HG02981 (cell line): ENCODE data around the gene WWP2.
"Not testable (repeated sequence)": the region's sequence is repeated elsewhere in the genome, so short reads cannot be mapped to it uniquely, and the experiment has no call there.

ENCODE experiments used
- ATAC-seq: cut with Tn5 transposase; IDR thresholded peaks from one replicate; pipeline ENCODE4 v1.9.1; 2021; ENCODE audit warnings: mild to moderate bottlenecking, moderate library complexity; ENCODE audit not compliant: unreplicated experiment

The WWP2 gene

DNA sequence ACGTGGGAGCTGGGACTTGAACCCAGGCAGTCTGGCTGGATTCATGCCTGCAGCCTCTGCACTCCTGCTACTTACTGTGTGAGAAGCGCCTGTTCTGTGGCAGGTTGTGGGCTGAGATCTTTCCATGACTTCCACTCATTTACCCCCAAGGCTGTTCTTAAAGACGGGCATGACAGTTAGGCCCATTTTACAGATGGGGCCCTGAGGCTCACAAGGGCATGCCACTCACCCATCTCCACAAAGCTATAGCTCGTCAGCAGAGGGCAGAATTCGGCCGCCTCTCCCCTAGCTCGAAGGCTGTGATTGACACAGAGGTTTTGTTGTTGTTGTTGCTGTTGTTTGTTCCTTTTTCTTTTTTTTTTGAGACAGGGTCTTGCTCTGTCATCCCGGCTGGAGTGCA is 210.8 kb downstream of the WWP2 start:
- not testable (repeated sequence) for ATAC-seq

DNA sequence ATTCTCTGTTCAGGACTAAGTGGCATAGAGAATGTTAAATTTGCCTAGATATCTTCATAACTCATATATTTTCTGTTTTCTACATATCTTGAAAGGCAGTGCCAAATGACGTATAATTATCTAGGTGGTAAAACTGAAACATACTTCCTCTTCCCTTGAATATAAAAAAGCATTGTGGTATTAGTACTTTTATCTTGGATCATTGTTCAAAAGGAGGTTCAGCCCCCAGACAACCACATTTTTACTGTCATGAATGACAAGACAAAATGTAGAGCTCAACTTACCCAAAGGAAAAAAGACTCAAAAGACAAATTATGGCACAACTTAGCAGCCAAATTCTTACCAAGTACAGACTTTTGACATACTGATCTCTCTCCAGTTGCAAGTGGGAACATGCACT is 223.1 kb downstream of the WWP2 start:
- not testable (repeated sequence) for ATAC-seq
